H9 (cell line): ENCODE measurements around the gene NLN. TPM values are rescaled to one million over a fixed set of nuclear protein-coding genes. Genes with fewer than 3 reads are reported as not detected.
A peak's percentile ranks its signal among the peaks of the same experiment; 100 is the strongest.

Experiments used
- DNase-seq: peaks from one replicate; pipeline ENCODE4 v3.0.0-alpha.2; 2017
- H2AFZ ChIP-seq: one replicate; pipeline ENCODE4 v1.6.1; 2013; ENCODE audit warnings: mild to moderate bottlenecking, low read length, control low read depth, moderate library complexity
- H2AK5ac ChIP-seq: 2 replicates; pipeline ENCODE4 v1.6.1; 2013; ENCODE audit warnings: low read length, control low read depth, mixed read lengths; ENCODE audit not compliant: insufficient read length
- H2BK120ac ChIP-seq: one replicate; pipeline ENCODE4 v1.6.1; 2013; ENCODE audit warnings: low read depth, mild to moderate bottlenecking, low read length, control low read depth, inconsistent platforms; ENCODE audit not compliant: poor library complexity, severe bottlenecking
- H2BK12ac ChIP-seq: 2 replicates; pipeline ENCODE4 v1.6.1; 2013; ENCODE audit warnings: low read length, control low read depth, mixed read lengths, low read depth; ENCODE audit not compliant: insufficient read length
- H2BK15ac ChIP-seq: 2 replicates; pipeline ENCODE4 v1.6.1; 2013; ENCODE audit warnings: low read depth, low read length, control low read depth
- H2BK20ac ChIP-seq: one replicate; pipeline ENCODE4 v1.6.1; 2013; ENCODE audit warnings: low read depth, mild to moderate bottlenecking, low read length, control low read depth, inconsistent platforms; ENCODE audit not compliant: poor library complexity, severe bottlenecking
- H2BK5ac ChIP-seq: 2 replicates; pipeline ENCODE4 v1.6.1; 2013; ENCODE audit warnings: low read length, control low read depth, mixed read lengths; ENCODE audit not compliant: insufficient read length
- H3K14ac ChIP-seq: 2 replicates; pipeline ENCODE4 v1.6.1; 2013; ENCODE audit warnings: low read length, control low read depth; ENCODE audit not compliant: insufficient read depth
- H3K18ac ChIP-seq: 2 replicates; pipeline ENCODE4 v1.6.1; 2013; ENCODE audit warnings: low read depth, mild to moderate bottlenecking, mixed read lengths, low read length, control low read depth; ENCODE audit not compliant: insufficient read length
- H3K23ac ChIP-seq: 2 replicates; pipeline ENCODE4 v1.6.1; 2013; ENCODE audit warnings: low read length, control low read depth, mixed read lengths, low read depth; ENCODE audit not compliant: insufficient read length
- H3K23me2 ChIP-seq: 2 replicates; pipeline ENCODE4 v1.6.1; 2013; ENCODE audit warnings: low read depth, mild to moderate bottlenecking, mixed read lengths, low read length, control low read depth; ENCODE audit not compliant: insufficient read length, poor library complexity, severe bottlenecking
- H3K27ac ChIP-seq: 2 replicates; pipeline ENCODE4 v1.5.1; 2013; ENCODE audit warnings: low read length, control low read depth, mixed read lengths, low read depth; ENCODE audit not compliant: insufficient read length
- H3K27me3 ChIP-seq: 2 replicates; pipeline ENCODE4 v1.6.1; 2013; ENCODE audit warnings: low read length, control low read depth, inconsistent platforms; ENCODE audit not compliant: insufficient read depth
- H3K4ac ChIP-seq: 2 replicates; pipeline ENCODE4 v1.6.1; 2013; ENCODE audit warnings: low read depth, mild to moderate bottlenecking, control low read depth, inconsistent platforms, low read length, moderate library complexity
- H3K4me1 ChIP-seq: 2 replicates; pipeline ENCODE4 v1.6.1; 2013; ENCODE audit warnings: low read length, control low read depth, inconsistent platforms; ENCODE audit not compliant: insufficient read depth
- H3K4me2 ChIP-seq: 2 replicates; pipeline ENCODE4 v1.6.1; 2013; ENCODE audit warnings: low read length, control low read depth, mixed read lengths; ENCODE audit not compliant: insufficient read length, insufficient read depth
- H3K56ac ChIP-seq: 2 replicates; pipeline ENCODE4 v1.6.1; 2013; ENCODE audit warnings: low read depth, mild to moderate bottlenecking, mixed read lengths, low read length, control low read depth; ENCODE audit not compliant: insufficient read length
- H3K79me1 ChIP-seq: 2 replicates; pipeline ENCODE4 v1.6.1; 2013; ENCODE audit warnings: low read depth, mild to moderate bottlenecking, moderate library complexity, low read length, control low read depth, inconsistent platforms; ENCODE audit not compliant: insufficient read depth, poor library complexity, severe bottlenecking
- H3K79me2 ChIP-seq: 2 replicates; pipeline ENCODE4 v1.6.1; 2013; ENCODE audit warnings: low read length, control low read depth, inconsistent platforms; ENCODE audit not compliant: insufficient read depth
- H3K9ac ChIP-seq: 2 replicates; pipeline ENCODE4 v1.6.1; 2013; ENCODE audit warnings: low read length, control low read depth, mixed read lengths; ENCODE audit not compliant: insufficient read length; ENCODE audit errors: extremely low read depth
- H3K9me3 ChIP-seq: one replicate; pipeline ENCODE4 v1.6.1; 2013; ENCODE audit warnings: low read depth, low read length, inconsistent platforms; ENCODE audit not compliant: control insufficient read depth
- H3T11ph ChIP-seq: one replicate; pipeline ENCODE4 v1.6.1; 2013; ENCODE audit warnings: mild to moderate bottlenecking, low read length, control low read depth, inconsistent platforms
- H4K20me1 ChIP-seq: one replicate; pipeline ENCODE4 v1.6.1; 2013; ENCODE audit not compliant: control insufficient read depth, insufficient read length, insufficient read depth
- H4K5ac ChIP-seq: 2 replicates; pipeline ENCODE4 v1.6.1; 2013; ENCODE audit warnings: low read depth, mild to moderate bottlenecking, mixed read lengths, low read length, control low read depth; ENCODE audit not compliant: insufficient read length
- H4K8ac ChIP-seq: replicated peaks from 2 replicates; pipeline ENCODE4 v1.6.1; 2013; ENCODE audit warnings: low read length, control low read depth, mixed read lengths, low read depth; ENCODE audit not compliant: insufficient read length
- H4K91ac ChIP-seq: 2 replicates; pipeline ENCODE4 v1.6.1; 2013; ENCODE audit warnings: low read depth, mild to moderate bottlenecking, moderate library complexity, mixed read lengths, low read length, control low read depth; ENCODE audit not compliant: insufficient read length
- H3K27ac Mint-ChIP-seq, 3 experiments: 2 replicates in 2 of 3; 3 replicates in 1 of 3; pipeline ENCODE4 v1.8.0; 2020 to 2021; ENCODE audit warnings: mixed read lengths in 3 of 3, mild to moderate bottlenecking in 1 of 3, moderate library complexity in 1 of 3
- H3K27me3 Mint-ChIP-seq: 2 replicates; pipeline ENCODE4 v1.8.0; 2021; ENCODE audit warnings: low read depth, mild to moderate bottlenecking, moderate library complexity, mixed read lengths
- H3K36me3 Mint-ChIP-seq, 3 experiments: 2 replicates in 2 of 3; 3 replicates in 1 of 3; pipeline ENCODE4 v1.8.0; 2020 to 2021; ENCODE audit warnings: low read depth in 3 of 3, mixed read lengths in 3 of 3; ENCODE audit not compliant: insufficient read depth in 1 of 3
- H3K4me1 Mint-ChIP-seq, 2 experiments: 2 replicates each; pipeline ENCODE4 v1.8.0; 2020; ENCODE audit warnings: mixed read lengths in 2 of 2
- H3K4me3 Mint-ChIP-seq, 2 experiments: 2 replicates in 1 of 2; 3 replicates in 1 of 2; pipeline ENCODE4 v1.8.0; 2020 to 2021; ENCODE audit warnings: mild to moderate bottlenecking in 2 of 2, mixed read lengths in 2 of 2, moderate library complexity in 1 of 2
- H3K9me3 Mint-ChIP-seq, 2 experiments: 2 replicates in 1 of 2; 3 replicates in 1 of 2; pipeline ENCODE4 v1.8.0; 2020; ENCODE audit warnings: mild to moderate bottlenecking in 2 of 2, mixed read lengths in 2 of 2, moderate library complexity in 1 of 2
- CTCF ChIP-seq: fragments of 200-600 bp; sonication (generic); conservative IDR thresholded peaks from 3 replicates; pipeline ENCODE4 v1.8.0; 2021; ENCODE audit warnings: antibody characterized with exemption, mild to moderate bottlenecking
- WGBS: extraction: QIAGEN DNeasy Blood & Tissue Kit; methylation state at CpG from one replicate; pipeline ENCODE4 v1.1.7; 2013; ENCODE audit warnings: missing lambda C conversion rate, low lambda C conversion rate, mixed read lengths; ENCODE audit not compliant: insufficient read length; ENCODE audit errors: extremely low coverage; 5-methylcytosine and 5-hydroxymethylcytosine counted together
- total RNA-seq: library from RNA; stranded (reverse); gene quantifications from 2 replicates; pipeline ENCODE4 v1.2.1, GENCODE V29; 2021

The NLN gene
- total RNA-seq, 1 experiment from 2014 or later = 137 TPM

- no peaks in the 10 kb centered on the region for H3K23me2 ChIP-seq
- H2BK20ac ChIP-seq = no peak overlapping the region
- no peak overlapping the region for H2BK5ac ChIP-seq
- no peak overlapping the region for H3K18ac ChIP-seq
- Mint-ChIP-seq H3K4me3 (no peak overlapping the region), H3K27ac (peak overlapping the region in 1 of 3 experiments; percentile 13; a peak in 2 of 7 replicates), H3K4me1 (no peaks in the 10 kb centered on the region), H3K9me3 (no peaks in the 10 kb centered on the region), H3K27me3 (no peaks in the 10 kb centered on the region), H3K36me3 (peaks cover 12 to 38% (median 37%) of the 10 kb centered on the region in 3 experiments)
- H2BK12ac ChIP-seq = no peak overlapping the region
- no peak overlapping the region for H3K4ac ChIP-seq
- TF ChIP-seq CTCF = no peak
- no peaks in the 10 kb centered on the region for H3K79me2 ChIP-seq
- H4K91ac ChIP-seq = no peak overlapping the region
- H2BK120ac ChIP-seq = no peak overlapping the region
- no peak overlapping the region for H3T11ph ChIP-seq
- no peaks in the 10 kb centered on the region for H3K9me3 ChIP-seq
- H3K79me1 ChIP-seq = no peaks in the 10 kb centered on the region
- no peaks in the 10 kb centered on the region for H3K4me1 ChIP-seq
- H3K27ac ChIP-seq = no peak overlapping the region
- H3K4me2 ChIP-seq = no peak overlapping the region
- DNase-seq = no peak
- no peak overlapping the region for H2AK5ac ChIP-seq
- H4K20me1 ChIP-seq = no peaks in the 10 kb centered on the region
- WGBS = no CpG with 5 or more reads among the region's 4 CpGs
- no peak overlapping the region for H4K8ac ChIP-seq
- no peak overlapping the region for H3K23ac ChIP-seq
- H3K27me3 ChIP-seq = no peaks in the 10 kb centered on the region
- H2BK15ac ChIP-seq = no peak overlapping the region
- no peak overlapping the region for H3K56ac ChIP-seq
- H2AFZ ChIP-seq = no peak overlapping the region
- no peak overlapping the region for H4K5ac ChIP-seq
- no peak overlapping the region for H3K14ac ChIP-seq
- no peak overlapping the region for H3K9ac ChIP-seq
Observed at GRCh38 chr5:65823845-65824445, 101.9 kb downstream of the NLN start.
